Lower lobe of right lung (tissue), 2 donors: ENCODE results near the gene ZNF200. TPM values are rescaled to one million over a fixed set of nuclear protein-coding genes. Genes with fewer than 3 reads are reported as not detected.

Experiments
- ATAC-seq, 2 donors: fragments of 200-7000 bp; cut with Tn5 transposase; one replicate each; pipeline ENCODE4 v1.9.1; 2020 to 2022; ENCODE audit warnings: mild to moderate bottlenecking in 2 of 2, moderate library complexity in 2 of 2
- DNase-seq: peaks from one replicate; pipeline ENCODE4 v3.0.0-alpha.2; 2020
- H3K27ac ChIP-seq: fragments of 200-600 bp; one replicate; pipeline ENCODE4 v1.8.0; 2022
- H3K27me3 ChIP-seq: fragments of 200-600 bp; one replicate; pipeline ENCODE4 v1.8.0; 2022; ENCODE audit warnings: low read depth
- H3K36me3 ChIP-seq: fragments of 200-600 bp; one replicate; pipeline ENCODE4 v1.8.0; 2022; ENCODE audit warnings: mild to moderate bottlenecking
- H3K4me1 ChIP-seq: fragments of 200-600 bp; one replicate; pipeline ENCODE4 v1.8.0; 2022
- H3K4me3 ChIP-seq: fragments of 200-600 bp; one replicate; pipeline ENCODE4 v1.8.0; 2022; ENCODE audit warnings: mild to moderate bottlenecking
- H3K9me3 ChIP-seq: fragments of 200-600 bp; one replicate; pipeline ENCODE4 v1.8.0; 2022
- intact Hi-C: fragments of 100-400 bp; cut with DNase I; formaldehyde crosslinking; loops from one replicate; pipeline ENCODE4 v1.11.0; 2022
- total RNA-seq: library from RNA; stranded (reverse); fragmentation: NEBNext Ultra II Directional; extraction: Animal tissue kit (Norgen Biotek cat#: 25700); gene quantifications from one replicate; pipeline ENCODE4 v1.2.1, GENCODE V29; 2021
- TF ChIP-seq, protein P1 (sequence below): fragments of 200-600 bp; IDR thresholded peaks from one replicate; pipeline ENCODE4 v1.8.0; 2022; ENCODE audit warnings: antibody characterized with exemption, mild to moderate bottlenecking
- donor health status: DM: no; HTN: yes; CAD: no; lungs with severe emphysema.

The ZNF200 gene
- total RNA-seq, 1 donor from 2014 or later = 12.0 TPM

DNA sequence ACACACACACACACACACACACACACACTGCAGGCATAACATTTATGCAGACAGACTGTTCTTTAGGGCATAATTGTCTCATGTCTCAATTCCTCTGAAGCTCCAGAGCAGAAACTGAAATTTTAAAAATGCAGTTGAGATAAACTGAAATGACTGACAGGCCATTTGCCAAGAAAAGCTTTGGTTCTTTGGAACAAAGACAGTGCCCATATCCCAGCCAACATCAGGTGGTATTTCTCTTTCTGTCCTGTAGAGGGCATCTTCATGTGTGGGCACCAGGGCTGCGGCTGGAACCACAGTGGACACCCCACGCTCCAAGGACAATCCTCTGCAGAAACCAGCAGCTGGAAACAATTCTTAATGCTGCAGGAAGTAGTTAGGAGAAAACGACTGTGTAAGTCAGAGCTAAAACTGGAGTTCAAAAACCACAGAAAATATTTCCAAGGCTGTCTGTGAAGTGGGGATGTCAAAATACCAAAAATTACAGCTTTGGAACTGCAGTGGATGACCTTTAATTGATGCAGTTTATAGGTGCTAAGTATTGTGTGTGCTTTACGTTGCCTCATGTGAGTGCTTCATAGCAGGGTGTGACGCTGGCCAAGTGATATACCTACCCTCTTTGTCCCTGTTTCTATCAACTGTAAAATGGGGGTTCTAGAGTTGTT lies 32.0 kb upstream of the ZNF200 start:
- intact Hi-C loops = no loop called here
- Histone ChIP-seq H3K27me3 (no peaks in the 10 kb centered on the region), H3K9me3 (peaks cover 4% of the 10 kb centered on the region), H3K27ac (no peak overlapping the region), H3K4me1 (peaks cover 26% of the 10 kb centered on the region), H3K36me3 (no peaks in the 10 kb centered on the region), H3K4me3 (no peak overlapping the region)
- ATAC-seq = no peak
- TF ChIP-seq, protein P1, sequence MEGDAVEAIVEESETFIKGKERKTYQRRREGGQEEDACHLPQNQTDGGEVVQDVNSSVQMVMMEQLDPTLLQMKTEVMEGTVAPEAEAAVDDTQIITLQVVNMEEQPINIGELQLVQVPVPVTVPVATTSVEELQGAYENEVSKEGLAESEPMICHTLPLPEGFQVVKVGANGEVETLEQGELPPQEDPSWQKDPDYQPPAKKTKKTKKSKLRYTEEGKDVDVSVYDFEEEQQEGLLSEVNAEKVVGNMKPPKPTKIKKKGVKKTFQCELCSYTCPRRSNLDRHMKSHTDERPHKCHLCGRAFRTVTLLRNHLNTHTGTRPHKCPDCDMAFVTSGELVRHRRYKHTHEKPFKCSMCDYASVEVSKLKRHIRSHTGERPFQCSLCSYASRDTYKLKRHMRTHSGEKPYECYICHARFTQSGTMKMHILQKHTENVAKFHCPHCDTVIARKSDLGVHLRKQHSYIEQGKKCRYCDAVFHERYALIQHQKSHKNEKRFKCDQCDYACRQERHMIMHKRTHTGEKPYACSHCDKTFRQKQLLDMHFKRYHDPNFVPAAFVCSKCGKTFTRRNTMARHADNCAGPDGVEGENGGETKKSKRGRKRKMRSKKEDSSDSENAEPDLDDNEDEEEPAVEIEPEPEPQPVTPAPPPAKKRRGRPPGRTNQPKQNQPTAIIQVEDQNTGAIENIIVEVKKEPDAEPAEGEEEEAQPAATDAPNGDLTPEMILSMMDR = peak; percentile 47
- DNase-seq = no peak

DNA sequence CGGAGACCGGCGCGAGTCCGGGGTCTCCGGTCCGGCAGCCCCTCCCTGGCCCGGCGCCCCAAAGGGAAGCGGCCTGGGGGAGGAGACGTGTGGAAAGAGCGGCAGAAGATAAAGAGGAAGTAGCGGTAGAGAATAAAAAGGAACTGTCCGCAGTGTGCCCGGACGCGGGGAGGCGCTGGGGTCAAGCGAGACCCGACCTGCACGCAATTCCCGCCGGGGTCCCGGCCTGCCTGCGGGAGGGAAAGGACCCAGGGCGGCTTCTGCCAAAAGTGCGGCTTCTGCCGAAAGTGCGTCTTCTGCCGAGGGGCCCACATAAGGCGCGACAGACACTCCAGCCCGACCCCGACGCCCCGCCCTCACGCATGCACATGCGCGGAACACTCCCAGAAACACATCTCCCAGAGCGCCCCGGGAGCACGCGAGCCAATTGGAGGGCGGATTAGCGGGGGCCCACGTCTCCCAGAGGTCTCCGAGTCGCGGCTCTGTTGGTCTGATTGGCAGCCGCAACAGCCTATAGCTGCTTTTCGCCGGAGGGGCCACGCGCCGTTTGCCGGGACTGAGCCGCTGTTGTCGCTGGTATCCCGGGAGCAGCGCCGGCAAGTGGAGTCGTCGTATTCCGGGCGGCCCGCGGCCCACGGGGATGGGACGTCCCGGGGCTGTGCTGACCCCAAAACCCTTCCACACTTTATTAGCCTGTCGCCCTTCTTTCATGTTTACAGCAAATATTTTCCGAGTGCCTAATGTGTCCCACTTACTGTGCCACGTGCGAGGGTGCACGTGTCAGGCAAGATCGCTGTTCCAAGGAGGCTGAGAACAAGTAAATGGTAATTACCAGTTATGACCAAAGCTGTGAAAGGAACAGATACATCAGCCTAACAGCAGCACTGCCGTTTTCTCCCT lies 29.4 kb upstream of the ZNF200 start:
- TF ChIP-seq, protein P1 = peak; percentile 34
- H3K4me1 ChIP-seq = peaks cover 26% of the 10 kb centered on the region
- ATAC-seq (peak; percentile 98), DNase-seq (peak; percentile 98)
- H3K4me3 ChIP-seq = peak overlapping the region; percentile 73
- peak overlapping the region; percentile 95 for H3K27ac ChIP-seq
- no peaks in the 10 kb centered on the region for H3K27me3 ChIP-seq
- no peaks in the 10 kb centered on the region for H3K36me3 ChIP-seq
- intact Hi-C loops = no loop called here
- peaks cover 4% of the 10 kb centered on the region for H3K9me3 ChIP-seq

DNA sequence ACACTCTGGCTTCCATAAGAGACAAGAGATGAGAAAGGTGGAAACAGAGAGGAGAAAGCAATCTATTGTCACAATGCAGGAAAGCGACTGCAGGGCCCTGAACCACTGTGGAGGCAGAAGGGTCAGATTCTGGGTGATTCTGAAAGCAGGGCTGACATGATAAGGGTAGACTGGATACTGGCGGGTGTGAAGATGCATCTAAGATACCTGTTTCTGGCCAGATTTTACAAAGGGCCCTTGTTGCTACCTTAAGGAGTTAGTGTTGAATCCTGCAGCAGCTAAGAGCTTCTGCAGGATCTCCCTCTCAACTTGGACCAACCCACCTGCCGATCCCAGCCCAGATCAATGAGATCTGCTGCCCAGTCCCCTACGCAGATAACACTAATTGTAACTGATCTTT lies 27.6 kb upstream of the ZNF200 start:
- ATAC-seq (no peak), DNase-seq (no peak)
- H3K36me3 ChIP-seq = no peaks in the 10 kb centered on the region
- peaks cover 33% of the 10 kb centered on the region for H3K4me1 ChIP-seq
- H3K27ac ChIP-seq = peak overlapping the region; percentile 95
- peaks cover 4% of the 10 kb centered on the region for H3K9me3 ChIP-seq
- no peak overlapping the region for H3K4me3 ChIP-seq
- intact Hi-C loops = no loop called here
- TF ChIP-seq, protein P1 = no peak
- H3K27me3 ChIP-seq = no peaks in the 10 kb centered on the region

DNA sequence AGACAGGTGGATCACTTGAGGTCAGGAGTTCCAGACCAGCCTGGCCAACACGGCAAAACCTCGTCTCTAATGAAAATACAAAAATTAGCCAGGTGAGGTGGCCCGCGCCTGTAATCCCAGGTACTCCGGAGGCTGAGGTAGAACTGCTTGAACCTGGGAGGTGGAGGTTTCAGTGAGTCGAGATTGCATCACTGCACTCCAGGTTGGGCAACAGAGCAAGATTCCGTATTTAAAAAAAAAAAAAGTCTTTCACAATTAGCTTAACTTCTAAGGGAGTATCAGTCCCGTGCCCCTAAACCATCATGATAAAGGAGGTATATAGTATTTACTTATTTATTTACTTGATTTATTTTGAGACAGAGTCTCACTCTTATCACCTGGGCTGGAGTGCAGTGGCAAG lies 24.9 kb upstream of the ZNF200 start:
- no peak overlapping the region for H3K4me3 ChIP-seq
- H3K27me3 ChIP-seq = peaks cover 5% of the 10 kb centered on the region
- ATAC-seq = no peak
- H3K36me3 ChIP-seq = no peaks in the 10 kb centered on the region
- H3K4me1 ChIP-seq = peaks cover 22% of the 10 kb centered on the region
- H3K27ac ChIP-seq = peak overlapping the region; percentile 56
- intact Hi-C loops = no loop called here
- TF ChIP-seq, protein P1 = no peak
- no peaks in the 10 kb centered on the region for H3K9me3 ChIP-seq
- no peak for DNase-seq

DNA sequence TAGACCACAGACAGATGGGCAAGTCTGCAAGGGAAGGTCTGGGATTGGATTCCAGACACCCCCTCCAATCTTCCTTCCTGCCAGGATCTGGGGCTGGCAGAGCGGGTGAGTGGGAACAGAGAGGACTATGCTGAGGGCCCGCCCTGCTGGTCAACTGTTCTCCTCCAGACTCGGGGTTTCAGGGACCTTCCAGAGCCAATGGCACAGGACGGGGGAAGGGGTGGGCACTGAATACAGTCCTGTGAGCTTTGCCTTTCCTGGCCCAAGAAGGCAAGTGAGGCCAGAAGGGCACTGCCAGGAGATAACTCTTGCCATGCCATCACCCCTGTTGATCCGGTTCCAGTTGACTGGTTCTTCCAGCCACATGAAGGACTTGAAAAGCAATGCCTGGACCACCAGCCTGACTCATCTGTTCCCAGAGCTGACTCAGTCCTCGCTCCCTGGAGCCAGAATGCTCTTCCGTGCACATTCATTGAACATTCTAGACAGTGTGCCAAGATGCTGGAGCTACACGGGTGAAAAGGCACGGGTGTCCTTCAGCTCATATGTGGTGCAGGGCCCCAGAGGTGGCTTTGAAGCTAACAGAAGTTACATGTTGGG lies 22.0 kb upstream of the ZNF200 start:
- Histone ChIP-seq H3K27me3 (peaks cover 5% of the 10 kb centered on the region), H3K27ac (no peak overlapping the region), H3K9me3 (no peaks in the 10 kb centered on the region), H3K36me3 (no peaks in the 10 kb centered on the region), H3K4me1 (peaks cover 10% of the 10 kb centered on the region), H3K4me3 (peak overlapping the region; percentile 46)
- ATAC-seq (no peak), DNase-seq (no peak)
- TF ChIP-seq, protein P1 = no peak
- intact Hi-C loops = no loop called here
